SK-N-SH (cell line): ENCODE data around the gene TRPM2.

ENCODE experiments used
- CTCF ChIP-seq: fragments of 200-600 bp; sonication (generic); IDR thresholded peaks from 2 replicates; pipeline ENCODE4 v1.6.1; 2017; ENCODE audit warnings: antibody characterized with exemption, mild to moderate bottlenecking, moderate library complexity
- PBX3 ChIP-seq: IDR thresholded peaks from 2 replicates; pipeline ENCODE4; 2012
- POLR2AphosphoS5 ChIP-seq: IDR thresholded peaks from 2 replicates; pipeline ENCODE4 v1.6.1; 2012; ENCODE audit warnings: low read depth, low read length
- RAD21 ChIP-seq: IDR thresholded peaks from 2 replicates; pipeline ENCODE4 v1.6.1; 2012; ENCODE audit warnings: mild to moderate bottlenecking, low read length
- SIN3A ChIP-seq: IDR thresholded peaks from 2 replicates; pipeline ENCODE4 v1.6.1; 2012; ENCODE audit warnings: low read depth, mild to moderate bottlenecking, low read length, moderate library complexity, borderline replicate concordance
- TF ChIP-seq, protein P1 (sequence below): fragments of 150-350 bp; IDR thresholded peaks from 2 replicates; pipeline ENCODE4 v1.6.1; 2017; ENCODE audit warnings: antibody characterized with exemption, low read length, low read depth, borderline replicate concordance

- TF ChIP-seq POLR2AphosphoS5: no peak
- TF ChIP-seq CTCF: no peak
- TF ChIP-seq RAD21: no peak
- TF ChIP-seq SIN3A: no peak
- TF ChIP-seq, protein P1, sequence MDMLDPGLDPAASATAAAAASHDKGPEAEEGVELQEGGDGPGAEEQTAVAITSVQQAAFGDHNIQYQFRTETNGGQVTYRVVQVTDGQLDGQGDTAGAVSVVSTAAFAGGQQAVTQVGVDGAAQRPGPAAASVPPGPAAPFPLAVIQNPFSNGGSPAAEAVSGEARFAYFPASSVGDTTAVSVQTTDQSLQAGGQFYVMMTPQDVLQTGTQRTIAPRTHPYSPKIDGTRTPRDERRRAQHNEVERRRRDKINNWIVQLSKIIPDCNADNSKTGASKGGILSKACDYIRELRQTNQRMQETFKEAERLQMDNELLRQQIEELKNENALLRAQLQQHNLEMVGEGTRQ: no peak
- no peak for TF ChIP-seq PBX3
Measured at GRCh38 chr21:44305691-44306090, 47.7 kb upstream of the TRPM2 start.
